Measurements from ENCODE around the gene ANKRD13A.

DNA sequence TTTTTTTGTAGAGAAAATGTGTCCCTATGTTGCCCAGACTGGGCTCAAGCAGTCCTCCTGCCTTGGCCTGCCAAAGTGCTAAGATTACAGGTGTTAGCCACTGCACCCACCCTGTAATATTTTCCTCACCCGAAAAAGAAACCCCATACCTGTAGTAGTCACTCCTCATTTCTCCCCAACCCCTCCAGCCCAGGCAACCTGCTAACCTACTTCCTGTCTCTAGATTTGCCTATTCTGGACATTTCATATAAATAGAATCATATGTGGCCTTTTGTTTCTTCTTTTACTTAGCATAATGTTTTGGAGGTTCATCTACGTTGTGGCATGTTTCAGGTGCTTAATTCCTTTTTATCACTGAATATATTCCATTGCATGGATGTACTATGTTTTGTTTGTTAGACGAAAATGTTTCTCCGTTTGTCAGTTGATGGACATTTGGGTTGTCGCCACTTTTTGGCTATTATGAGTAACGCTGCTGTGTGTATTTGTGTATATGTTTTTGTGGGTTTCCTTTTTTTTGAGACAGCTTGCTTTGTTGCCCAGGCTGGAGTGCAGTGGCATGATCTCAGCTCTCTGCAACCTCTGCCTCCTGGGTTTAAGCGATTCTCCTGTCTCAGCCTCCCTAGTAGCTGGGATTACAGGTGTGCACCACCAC lies 6.2 kb downstream of the ANKRD13A start:
- no peak for TF ChIP-seq POLR2A (IDR thresholded peaks at IDR 0.05; ENCODE audit: low read depth, low read length)
- no peak for TF ChIP-seq POLR2AphosphoS5 (IDR thresholded peaks at IDR 0.05; ENCODE audit: low read depth, low read length)
